ENCODE results near the gene GNPTG. TPM values are rescaled to one million over a fixed set of nuclear protein-coding genes. Genes with fewer than 3 reads are reported as not detected.

Gene GNPTG
- total RNA-seq, 1 donor from 2014 or later, result 40.2 TPM

GRCh38 chr16:1320097-1320496 is 31.6 kb upstream of the GNPTG start:
- Mint-ChIP-seq H3K27ac (no peak overlapping the region), H3K4me1 (no peaks in the 10 kb centered on the region), H3K27me3 (no peaks in the 10 kb centered on the region), H3K9me3 (no peaks in the 10 kb centered on the region), H3K36me3 (ENCODE audit: low read depth) (peaks cover 80% of the 10 kb centered on the region), H3K4me3 (no peak overlapping the region)
- ChIA-PET POLR2A (no interaction called here), CTCF (no interaction called here)
- no peak for DNase-seq
- intact Hi-C loops (cut with micrococcal nuclease), result no loop called here
- no peak for TF ChIP-seq CTCF (IDR thresholded peaks at IDR 0.05)
- no peak for ATAC-seq (ENCODE audit: low read depth)

GRCh38 chr16:1320658-1321240 is 31.0 kb upstream of the GNPTG start:
- Mint-ChIP-seq H3K9me3 (no peaks in the 10 kb centered on the region), H3K27me3 (no peaks in the 10 kb centered on the region), H3K4me3 (no peak overlapping the region), H3K27ac (no peak overlapping the region), H3K36me3 (ENCODE audit: low read depth) (peaks cover 80% of the 10 kb centered on the region), H3K4me1 (no peaks in the 10 kb centered on the region)
- no peak for TF ChIP-seq CTCF (IDR thresholded peaks at IDR 0.05)
- POLR2A ChIA-PET, result interaction anchor here (0.6 kb wide), 1 partner anchor 421 kb away, joined by 11 read pairs; no protein-coding TSS in a partner anchor
- ATAC-seq (ENCODE audit: low read depth), result no peak
- CTCF ChIA-PET, result no interaction called here
- no peak for DNase-seq
- intact Hi-C loops (cut with micrococcal nuclease), result no loop called here

- Mint-ChIP-seq H3K27me3 (no peaks in the 10 kb centered on the region), H3K4me3 (no peak overlapping the region), H3K27ac (no peak overlapping the region), H3K36me3 (ENCODE audit: low read depth) (peaks cover 68% of the 10 kb centered on the region), H3K4me1 (peaks cover 4% of the 10 kb centered on the region), H3K9me3 (no peaks in the 10 kb centered on the region)
- DNase-seq (no peak), ATAC-seq (ENCODE audit: low read depth) (no peak)
- no peak for TF ChIP-seq CTCF (IDR thresholded peaks at IDR 0.05)
- ChIA-PET POLR2A (interaction anchor here (0.6 to 1.1 kb wide), 3 partner anchors 10 to 633 kb away, joined by 3 to 7 read pairs (median 3); no protein-coding TSS in a partner anchor), CTCF (no interaction called here)
- intact Hi-C loops (cut with micrococcal nuclease), result no loop called here
Observed at GRCh38 chr16:1322407-1322806, 29.3 kb upstream of the GNPTG start.

- intact Hi-C loops (cut with micrococcal nuclease), result no loop called here
- CTCF ChIA-PET, result no interaction called here
- Mint-ChIP-seq H3K36me3 (ENCODE audit: low read depth) (peaks cover 56% of the 10 kb centered on the region), H3K4me3 (no peak overlapping the region), H3K4me1 (peaks cover 4% of the 10 kb centered on the region), H3K9me3 (no peaks in the 10 kb centered on the region), H3K27me3 (no peaks in the 10 kb centered on the region), H3K27ac (no peak overlapping the region)
- POLR2A ChIA-PET, result interaction anchor here (1.1 kb wide), 1 partner anchor 9 kb away, joined by 3 read pairs; no protein-coding TSS in a partner anchor
- DNase-seq (no peak), ATAC-seq (ENCODE audit: low read depth) (no peak)
- TF ChIP-seq CTCF (IDR thresholded peaks at IDR 0.05), result no peak
Observed at GRCh38 chr16:1323296-1324239, 28.2 kb upstream of the GNPTG start.

- H3K36me3 Mint-ChIP-seq (ENCODE audit: low read depth), result peaks cover 48% of the 10 kb centered on the region
- TF ChIP-seq CTCF (IDR thresholded peaks at IDR 0.05), result no peak
- no peaks in the 10 kb centered on the region for H3K9me3 Mint-ChIP-seq
- no peaks in the 10 kb centered on the region for H3K27me3 Mint-ChIP-seq
- H3K4me1 Mint-ChIP-seq, result peaks cover 4% of the 10 kb centered on the region
- no peak overlapping the region for H3K4me3 Mint-ChIP-seq
- no peak overlapping the region for H3K27ac Mint-ChIP-seq
- ChIA-PET CTCF (no interaction called here), POLR2A (no interaction called here)
- intact Hi-C loops (cut with micrococcal nuclease), result no loop called here
- DNase-seq, result no peak
- no peak for ATAC-seq (ENCODE audit: low read depth)
Observed at GRCh38 chr16:1324286-1324826, 27.4 kb upstream of the GNPTG start.
